Astrocyte (in vitro differentiated cells and primary cell): Measurements from ENCODE around the gene PDPK1.
"Not testable (repeated sequence)": the region's sequence is repeated elsewhere in the genome, so short reads cannot be mapped to it uniquely, and the experiment has no call there.

ENCODE experiments used
- EZH2 ChIP-seq: IDR thresholded peaks from 2 replicates; pipeline ENCODE4 v1.6.1; 2012; ENCODE audit warnings: mild to moderate bottlenecking, low read length, inconsistent platforms; ENCODE audit not compliant: insufficient read depth
- TF ChIP-seq, protein P1 (sequence below): IDR thresholded peaks from 2 replicates; pipeline ENCODE4 v1.5.1; 2011; ENCODE audit warnings: low read depth, mild to moderate bottlenecking, inconsistent platforms, low read length, moderate library complexity; ENCODE audit not compliant: insufficient read depth

DNA sequence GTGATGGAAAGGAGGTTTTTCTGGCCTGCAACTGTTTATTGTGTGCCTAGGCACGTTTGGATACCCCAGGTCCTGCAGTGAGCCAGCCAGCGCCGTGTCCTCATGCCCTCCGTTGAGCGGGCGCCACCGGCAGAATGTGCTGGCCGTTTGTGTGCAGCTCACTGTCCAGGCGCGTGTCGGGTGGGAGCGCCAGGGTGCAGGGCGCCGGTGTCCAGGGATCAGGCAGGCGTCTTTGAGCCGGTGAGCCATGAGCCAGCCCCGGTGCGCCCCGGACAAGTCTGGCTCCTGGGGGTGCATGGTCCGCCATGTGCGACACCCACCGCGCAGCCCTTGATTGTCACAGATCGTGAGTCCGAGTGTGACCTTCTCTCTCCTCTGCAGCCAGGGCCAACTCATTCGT is 39.2 kb downstream of the PDPK1 start:
- TF ChIP-seq, protein P1, sequence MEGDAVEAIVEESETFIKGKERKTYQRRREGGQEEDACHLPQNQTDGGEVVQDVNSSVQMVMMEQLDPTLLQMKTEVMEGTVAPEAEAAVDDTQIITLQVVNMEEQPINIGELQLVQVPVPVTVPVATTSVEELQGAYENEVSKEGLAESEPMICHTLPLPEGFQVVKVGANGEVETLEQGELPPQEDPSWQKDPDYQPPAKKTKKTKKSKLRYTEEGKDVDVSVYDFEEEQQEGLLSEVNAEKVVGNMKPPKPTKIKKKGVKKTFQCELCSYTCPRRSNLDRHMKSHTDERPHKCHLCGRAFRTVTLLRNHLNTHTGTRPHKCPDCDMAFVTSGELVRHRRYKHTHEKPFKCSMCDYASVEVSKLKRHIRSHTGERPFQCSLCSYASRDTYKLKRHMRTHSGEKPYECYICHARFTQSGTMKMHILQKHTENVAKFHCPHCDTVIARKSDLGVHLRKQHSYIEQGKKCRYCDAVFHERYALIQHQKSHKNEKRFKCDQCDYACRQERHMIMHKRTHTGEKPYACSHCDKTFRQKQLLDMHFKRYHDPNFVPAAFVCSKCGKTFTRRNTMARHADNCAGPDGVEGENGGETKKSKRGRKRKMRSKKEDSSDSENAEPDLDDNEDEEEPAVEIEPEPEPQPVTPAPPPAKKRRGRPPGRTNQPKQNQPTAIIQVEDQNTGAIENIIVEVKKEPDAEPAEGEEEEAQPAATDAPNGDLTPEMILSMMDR = not testable (repeated sequence)
- not testable (repeated sequence) for TF ChIP-seq EZH2
